Muscle of back (tissue), 13 donors: ENCODE results near the gene NUTM2B. TPM values are rescaled to one million over a fixed set of nuclear protein-coding genes. Genes with fewer than 3 reads are reported as not detected.
"Not testable (repeated sequence)": the region's sequence is repeated elsewhere in the genome, so short reads cannot be mapped to it uniquely, and the experiment has no call there.

ENCODE experiments used
- DNase-seq, 3 donors: peaks; one replicate each; pipeline versions ENCODE4 v3.0.0 to v3.0.0-alpha.2; 2013
- long read RNA-seq, 9 donors: transcript quantifications; one replicate each; lab custom pipeline, GENCODE V29; 2026
- polyA plus RNA-seq, 10 donors: library from polyadenylated mRNA; unstranded; fragments of 120-200 nt; gene quantifications; one replicate each; pipeline ENCODE4 v1.2.1, GENCODE V29; 2013; ENCODE audit not compliant: insufficient read length in 10 of 10

The NUTM2B gene
- polyA plus RNA-seq = 1 to 10 TPM; 1.1 to 3.9 (median 2.5) TPM
- long read RNA-seq, donor 1 = 0 reads
- long read RNA-seq, donor 2 = 0 reads
- long read RNA-seq, donor 3 = 0 reads
- long read RNA-seq, donor 4 = 0 reads
- long read RNA-seq, donor 5 = 0 reads
- long read RNA-seq, donor 6 = 0 reads
- long read RNA-seq, donor 7 = 0 reads
- long read RNA-seq, donor 8 = 0 reads
- long read RNA-seq, donor 9 = 0 reads

- DNase-seq = not testable (repeated sequence)
These were observed at the start of gene NUTM2B for GRCh38 chr10:79702927-79703326. NUTM2B (plus strand) TSS chr10:79703227; CDS start chr10:79703610, 383 bp downstream.

GRCh38 chr10:79663287-79663686, 39.7 kb upstream of the NUTM2B start:
- DNase-seq = not testable (repeated sequence)

- not testable (repeated sequence) for DNase-seq
These were observed 38.3 kb upstream of the NUTM2B start for GRCh38 chr10:79664686-79665085.

GRCh38 chr10:79669248-79669788, 33.7 kb upstream of the NUTM2B start:
- peak in 1 of 3 donors; percentile 11 for DNase-seq

- DNase-seq = not testable (repeated sequence)
These were observed 28.1 kb upstream of the NUTM2B start for GRCh38 chr10:79674878-79675277.

- DNase-seq = not testable (repeated sequence)
These were observed 19.8 kb upstream of the NUTM2B start for GRCh38 chr10:79683026-79683883.

GRCh38 chr10:79683884-79684720, 18.9 kb upstream of the NUTM2B start:
- DNase-seq = not testable (repeated sequence)

- peak in 1 of 3 donors; percentile 16 for DNase-seq
These were observed 17.9 kb upstream of the NUTM2B start for GRCh38 chr10:79685044-79685685.

GRCh38 chr10:79686595-79686994, 16.4 kb upstream of the NUTM2B start:
- DNase-seq = not testable (repeated sequence)

- not testable (repeated sequence) for DNase-seq
These were observed 15.4 kb upstream of the NUTM2B start for GRCh38 chr10:79687406-79688150.

- DNase-seq = not testable (repeated sequence)
These were observed 14.2 kb upstream of the NUTM2B start for GRCh38 chr10:79688798-79689197.

GRCh38 chr10:79696596-79696995, 6.4 kb upstream of the NUTM2B start:
- DNase-seq = not testable (repeated sequence)

- DNase-seq = not testable (repeated sequence)
These were observed 5.9 kb upstream of the NUTM2B start for GRCh38 chr10:79697141-79697540.

- DNase-seq = not testable (repeated sequence)
These were observed 2.6 kb upstream of the NUTM2B start for GRCh38 chr10:79700381-79700944.

- DNase-seq = not testable (repeated sequence)
These were observed 4.0 kb downstream of the NUTM2B start for GRCh38 chr10:79707017-79707416.

- not testable (repeated sequence) for DNase-seq
These were observed 11.9 kb downstream of the NUTM2B start for GRCh38 chr10:79714976-79715375.

- not testable (repeated sequence) for DNase-seq
These were observed 14.0 kb downstream of the NUTM2B start for GRCh38 chr10:79716917-79717579.

GRCh38 chr10:79720000-79720399, 17.0 kb downstream of the NUTM2B start:
- DNase-seq = not testable (repeated sequence)

GRCh38 chr10:79726620-79727019, 23.6 kb downstream of the NUTM2B start:
- DNase-seq = not testable (repeated sequence)
